ENCODE results near the gene FLNA.

- no peak for TF ChIP-seq YY1 (IDR thresholded peaks at IDR 0.05; ENCODE audit: insufficient read depth, insufficient read length)
- TF ChIP-seq ZNF274 (IDR thresholded peaks at IDR 0.05; ENCODE audit: low read depth, low read length), result no peak
- TF ChIP-seq SUZ12 (IDR thresholded peaks at IDR 0.05; ENCODE audit: extremely low read depth, insufficient read depth, insufficient read length), result no peak
Observed at GRCh38 chrX:154380153-154380552, 5.7 kb upstream of the FLNA start.
